Fibroblast of skin of right biceps (primary cell): ENCODE data around the gene RBM12.
A peak's percentile ranks its signal among the peaks of the same experiment; 100 is the strongest.
"Not testable (repeated sequence)": the region's sequence is repeated elsewhere in the genome, so short reads cannot be mapped to it uniquely, and the experiment has no call there.

ENCODE experiments used
- DNase-seq: peaks from one replicate; pipeline ENCODE4 v3.0.0-alpha.2; 2013

Gene RBM12

GRCh38 chr20:35664466-35665206 lies at the start of gene RBM12, which contains the start of gene CPNE1:
Gene RBM12 (minus strand): TSS chr20:35664900. CDS start chr20:35655322, 9,578 bp downstream.
Gene CPNE1 (minus strand): TSS chr20:35664900. CDS start chr20:35632923, 31,977 bp downstream.
- peak; percentile 93 for DNase-seq

- no peak for DNase-seq
Observed at GRCh38 chr20:35714127-35714526, 49.4 kb upstream of the RBM12 start.

- not testable (repeated sequence) for DNase-seq
Observed at GRCh38 chr20:35713120-35713519, 48.4 kb upstream of the RBM12 start.

GRCh38 chr20:35711588-35712209 lies 47.0 kb upstream of the RBM12 start:
- no peak for DNase-seq

- no peak for DNase-seq
Observed at GRCh38 chr20:35710884-35711587, 46.3 kb upstream of the RBM12 start.

- DNase-seq = no peak
Observed at GRCh38 chr20:35710039-35710438, 45.3 kb upstream of the RBM12 start.

GRCh38 chr20:35709259-35709658 lies 44.6 kb upstream of the RBM12 start:
- DNase-seq = no peak

GRCh38 chr20:35708502-35708901 lies 43.8 kb upstream of the RBM12 start:
- DNase-seq = no peak

- not testable (repeated sequence) for DNase-seq
Observed at GRCh38 chr20:35706591-35707529, 42.2 kb upstream of the RBM12 start.

GRCh38 chr20:35705894-35706293 lies 41.2 kb upstream of the RBM12 start:
- not testable (repeated sequence) for DNase-seq

- DNase-seq = no peak
Observed at GRCh38 chr20:35704514-35705261, 40.0 kb upstream of the RBM12 start.

- DNase-seq = no peak
Observed at GRCh38 chr20:35702824-35703695, 38.4 kb upstream of the RBM12 start.

GRCh38 chr20:35702051-35702823 lies 37.5 kb upstream of the RBM12 start:
- DNase-seq = peak; percentile 60

GRCh38 chr20:35700625-35701148 lies 36.0 kb upstream of the RBM12 start:
- DNase-seq = no peak

GRCh38 chr20:35699957-35700624 lies 35.4 kb upstream of the RBM12 start:
- DNase-seq = peak; percentile 26

- DNase-seq = peak; percentile 83
Observed at GRCh38 chr20:35699127-35699956, 34.6 kb upstream of the RBM12 start, which contains the start of the genes NFS1 and ROMO1. Gene NFS1 (minus strand): TSS chr20:35699352. CDS start chr20:35699288, 64 bp downstream. Gene ROMO1 (plus strand): TSS chr20:35699405. CDS start chr20:35699633, 228 bp downstream.

- DNase-seq = no peak
Observed at GRCh38 chr20:35698298-35699126, 33.8 kb upstream of the RBM12 start.
